Upper lobe of right lung (tissue), 1 donor: ENCODE results near the gene PLCB1. TPM values are rescaled to one million over a fixed set of nuclear protein-coding genes. Genes with fewer than 3 reads are reported as not detected.
A peak's percentile ranks its signal among the peaks of the same experiment; 100 is the strongest.

Source experiments
- ATAC-seq: fragments of 200-7000 bp; cut with Tn5 transposase; one replicate; pipeline ENCODE4 v1.9.1; 2020; ENCODE audit warnings: mild to moderate bottlenecking, moderate library complexity
- DNase-seq: peaks from one replicate; pipeline ENCODE4 v3.0.0-alpha.2; 2020
- H3K27ac ChIP-seq: fragments of 200-600 bp; one replicate; pipeline ENCODE4 v1.8.0; 2022
- H3K27me3 ChIP-seq: fragments of 200-600 bp; one replicate; pipeline ENCODE4 v1.8.0; 2022; ENCODE audit warnings: mild to moderate bottlenecking
- H3K36me3 ChIP-seq: fragments of 200-600 bp; one replicate; pipeline ENCODE4 v1.8.0; 2022
- H3K4me1 ChIP-seq: fragments of 200-600 bp; one replicate; pipeline ENCODE4 v1.8.0; 2022
- H3K4me3 ChIP-seq: fragments of 200-600 bp; one replicate; pipeline ENCODE4 v1.8.0; 2022; ENCODE audit warnings: mild to moderate bottlenecking
- H3K9me3 ChIP-seq: fragments of 200-600 bp; one replicate; pipeline ENCODE4 v1.8.0; 2022
- CTCF ChIP-seq: fragments of 200-600 bp; IDR thresholded peaks from one replicate; pipeline ENCODE4 v1.8.0; 2022; ENCODE audit warnings: antibody characterized with exemption
- intact Hi-C: fragments of 100-400 bp; cut with DNase I; formaldehyde crosslinking; loops from one replicate; pipeline ENCODE4 v1.11.0; 2022
- total RNA-seq: library from RNA; stranded (reverse); fragmentation: NEBNext Ultra II Directional; extraction: Animal tissue kit (Norgen Biotek cat#: 25700); gene quantifications from one replicate; pipeline ENCODE4 v1.2.1, GENCODE V29; 2021
- donor health status: DM: no; HTN: yes; CAD: no; lungs with severe emphysema.

Gene PLCB1
- total RNA-seq, 1 donor from 2014 or later = 12.4 TPM

DNA sequence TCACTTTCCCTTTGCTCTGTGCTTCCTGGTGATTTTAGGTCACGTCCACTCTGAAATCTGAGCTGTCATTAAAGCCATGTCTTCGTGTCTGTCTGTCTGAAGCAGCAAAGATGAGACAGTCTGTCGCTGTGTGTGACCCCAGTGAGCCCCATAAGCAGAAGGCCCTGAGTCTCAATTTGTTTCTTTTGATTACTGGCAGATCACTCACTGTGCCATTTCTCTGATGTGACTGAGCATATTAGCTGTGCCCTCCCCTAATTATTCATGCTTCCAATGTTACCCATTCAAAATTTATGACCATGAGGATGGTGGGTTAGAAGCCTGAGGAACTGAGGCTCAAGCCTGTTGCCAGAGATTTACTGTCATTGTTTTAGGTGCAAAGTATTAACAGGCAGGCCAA, 117.6 kb downstream of the PLCB1 start:
- DNase-seq (no peak), ATAC-seq (no peak)
- Histone ChIP-seq H3K36me3 (no peaks in the 10 kb centered on the region), H3K27me3 (no peaks in the 10 kb centered on the region), H3K9me3 (no peaks in the 10 kb centered on the region), H3K4me3 (no peak overlapping the region), H3K4me1 (no peaks in the 10 kb centered on the region), H3K27ac (no peak overlapping the region)
- intact Hi-C loops = no loop called here
- TF ChIP-seq CTCF = no peak

- TF ChIP-seq CTCF = no peak
- ATAC-seq (no peak), DNase-seq (no peak)
- Histone ChIP-seq H3K27ac (no peak overlapping the region), H3K9me3 (no peaks in the 10 kb centered on the region), H3K36me3 (no peaks in the 10 kb centered on the region), H3K27me3 (no peaks in the 10 kb centered on the region), H3K4me3 (no peak overlapping the region), H3K4me1 (no peaks in the 10 kb centered on the region)
- intact Hi-C loops = no loop called here
These were observed 118.6 kb downstream of the PLCB1 start for GRCh38 chr20:8250539-8251200.

DNA sequence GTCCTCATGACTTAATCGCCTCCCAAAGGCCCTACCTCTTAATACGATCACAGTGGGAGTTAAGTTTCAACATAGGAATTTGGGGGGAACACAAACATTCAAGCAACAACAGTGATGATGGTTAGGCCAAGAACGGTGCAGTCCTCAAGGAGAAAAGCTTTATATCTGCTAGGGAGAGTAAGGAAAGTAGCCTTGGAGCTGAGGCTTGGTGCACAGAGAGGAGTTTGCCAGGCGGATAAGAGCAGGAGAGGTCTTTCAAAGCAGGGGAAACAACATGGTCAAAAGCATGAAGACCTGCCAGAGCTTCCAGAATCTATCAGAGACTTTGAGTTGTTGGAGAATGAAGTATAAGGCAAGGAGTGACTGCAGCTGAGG, 119.1 kb downstream of the PLCB1 start:
- TF ChIP-seq CTCF = no peak
- no peak overlapping the region for H3K27ac ChIP-seq

GRCh38 chr20:8254911-8255582, 123.0 kb downstream of the PLCB1 start:
- Histone ChIP-seq H3K4me3 (no peak overlapping the region), H3K36me3 (no peaks in the 10 kb centered on the region), H3K27me3 (no peaks in the 10 kb centered on the region), H3K27ac (no peak overlapping the region), H3K4me1 (no peaks in the 10 kb centered on the region), H3K9me3 (no peaks in the 10 kb centered on the region)
- DNase-seq (no peak), ATAC-seq (no peak)
- intact Hi-C loops = no loop called here
- TF ChIP-seq CTCF = no peak

More for the DNA sequence above, 119.1 kb downstream of the PLCB1 start:
- no peaks in the 10 kb centered on the region for H3K27me3 ChIP-seq
- intact Hi-C loops = no loop called here
- H3K9me3 ChIP-seq = no peaks in the 10 kb centered on the region
- DNase-seq = no peak
- ATAC-seq = no peak
- H3K4me1 ChIP-seq = no peaks in the 10 kb centered on the region
- no peaks in the 10 kb centered on the region for H3K36me3 ChIP-seq
- no peak overlapping the region for H3K4me3 ChIP-seq

GRCh38 chr20:8255945-8256632, 124.0 kb downstream of the PLCB1 start:
- no peak for DNase-seq
- Histone ChIP-seq H3K4me1 (no peaks in the 10 kb centered on the region), H3K36me3 (no peaks in the 10 kb centered on the region), H3K4me3 (no peak overlapping the region), H3K27ac (no peak overlapping the region), H3K27me3 (no peaks in the 10 kb centered on the region), H3K9me3 (no peaks in the 10 kb centered on the region)
- no peak for TF ChIP-seq CTCF
- ATAC-seq = peak; percentile 74
- intact Hi-C loops = no loop called here
